ENCODE data around the gene ARNT2.

- no peak for TF ChIP-seq CTCF (IDR thresholded peaks at IDR 0.05)
- TF ChIP-seq POLR2AphosphoS5 (IDR thresholded peaks at IDR 0.05; ENCODE audit: low read depth, low read length) = no peak
- no peak for TF ChIP-seq REST (IDR thresholded peaks at IDR 0.05; ENCODE audit: insufficient read depth in 1 of 2, low read depth in 2 of 2, low read length in 1 of 2)
- TF ChIP-seq TCF7L2 (IDR thresholded peaks at IDR 0.05; ENCODE audit: low read depth, low read length) = no peak
- no peak for TF ChIP-seq SIN3A (IDR thresholded peaks at IDR 0.05; ENCODE audit: borderline replicate concordance, insufficient read depth, low read depth, low read length)
Observed at GRCh38 chr15:80498652-80499051, 94.5 kb downstream of the ARNT2 start.
